ENCODE data around the gene YIPF3.

- TF ChIP-seq CTCF (IDR thresholded peaks at IDR 0.05), result no peak
- TF ChIP-seq POLR2A (IDR thresholded peaks at IDR 0.05), result no peak
Measured at GRCh38 chr6:43559328-43559727, 42.6 kb upstream of the YIPF3 start.
